22Rv1 (cell line): ENCODE data around the gene RNF213.

Source experiments
- CTCF ChIP-seq: fragments of 450-650 bp; IDR thresholded peaks from 2 replicates; pipeline ENCODE4 v1.5.1; 2017; ENCODE audit warnings: mild to moderate bottlenecking
- ZFX ChIP-seq: fragments of 450-650 bp; IDR thresholded peaks from 2 replicates; pipeline ENCODE4 v1.6.1; 2017; ENCODE audit warnings: antibody characterized with exemption, borderline replicate concordance

- TF ChIP-seq CTCF: no peak
- no peak for TF ChIP-seq ZFX
Measured at GRCh38 chr17:80353718-80354275, 93.1 kb downstream of the RNF213 start.
